ENCODE measurements around the gene MDH2. TPM values are rescaled to one million over a fixed set of nuclear protein-coding genes. Genes with fewer than 3 reads are reported as not detected.
"Not testable (repeated sequence)": the region's sequence is repeated elsewhere in the genome, so short reads cannot be mapped to it uniquely, and the experiment has no call there.

The MDH2 gene
- total RNA-seq, 1 donor from 2014 or later = 107 TPM

GRCh38 chr7:76106893-76107292 lies 59.0 kb downstream of the MDH2 start:
- Histone ChIP-seq H3K4me1 (no peaks in the 10 kb centered on the region), H3K27me3 (ENCODE audit: low read depth) (no peaks in the 10 kb centered on the region), H3K27ac (no peak overlapping the region), H3K9me3 (no peaks in the 10 kb centered on the region), H3K36me3 (no peaks in the 10 kb centered on the region), H3K4me3 (no peak overlapping the region)
- DNase-seq (no peak), ATAC-seq (no peak)
- intact Hi-C loops (cut with DNase I) = no loop called here
- TF ChIP-seq, protein P1, sequence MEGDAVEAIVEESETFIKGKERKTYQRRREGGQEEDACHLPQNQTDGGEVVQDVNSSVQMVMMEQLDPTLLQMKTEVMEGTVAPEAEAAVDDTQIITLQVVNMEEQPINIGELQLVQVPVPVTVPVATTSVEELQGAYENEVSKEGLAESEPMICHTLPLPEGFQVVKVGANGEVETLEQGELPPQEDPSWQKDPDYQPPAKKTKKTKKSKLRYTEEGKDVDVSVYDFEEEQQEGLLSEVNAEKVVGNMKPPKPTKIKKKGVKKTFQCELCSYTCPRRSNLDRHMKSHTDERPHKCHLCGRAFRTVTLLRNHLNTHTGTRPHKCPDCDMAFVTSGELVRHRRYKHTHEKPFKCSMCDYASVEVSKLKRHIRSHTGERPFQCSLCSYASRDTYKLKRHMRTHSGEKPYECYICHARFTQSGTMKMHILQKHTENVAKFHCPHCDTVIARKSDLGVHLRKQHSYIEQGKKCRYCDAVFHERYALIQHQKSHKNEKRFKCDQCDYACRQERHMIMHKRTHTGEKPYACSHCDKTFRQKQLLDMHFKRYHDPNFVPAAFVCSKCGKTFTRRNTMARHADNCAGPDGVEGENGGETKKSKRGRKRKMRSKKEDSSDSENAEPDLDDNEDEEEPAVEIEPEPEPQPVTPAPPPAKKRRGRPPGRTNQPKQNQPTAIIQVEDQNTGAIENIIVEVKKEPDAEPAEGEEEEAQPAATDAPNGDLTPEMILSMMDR (IDR thresholded peaks at IDR 0.05) = no peak

GRCh38 chr7:76108540-76109233 lies 60.8 kb downstream of the MDH2 start:
- no peaks in the 10 kb centered on the region for H3K36me3 ChIP-seq
- ATAC-seq (peak; percentile 91 to 93), DNase-seq (peak; percentile 60)
- no peaks in the 10 kb centered on the region for H3K9me3 ChIP-seq
- H3K27me3 ChIP-seq (ENCODE audit: low read depth) = no peaks in the 10 kb centered on the region
- intact Hi-C loops (cut with DNase I) = no loop called here
- H3K27ac ChIP-seq = no peak overlapping the region
- no peaks in the 10 kb centered on the region for H3K4me1 ChIP-seq
- H3K4me3 ChIP-seq = no peak overlapping the region
- TF ChIP-seq, protein P1 (IDR thresholded peaks at IDR 0.05) = no peak

- intact Hi-C loops (cut with DNase I); DNase-seq; H3K4me3 ChIP-seq; H3K27ac ChIP-seq; H3K36me3 ChIP-seq; H3K27me3 ChIP-seq (ENCODE audit: low read depth); ATAC-seq; H3K9me3 ChIP-seq; H3K4me1 ChIP-seq: not testable (repeated sequence)
These were observed 65.2 kb downstream of the MDH2 start for GRCh38 chr7:76113042-76113630.

DNA sequence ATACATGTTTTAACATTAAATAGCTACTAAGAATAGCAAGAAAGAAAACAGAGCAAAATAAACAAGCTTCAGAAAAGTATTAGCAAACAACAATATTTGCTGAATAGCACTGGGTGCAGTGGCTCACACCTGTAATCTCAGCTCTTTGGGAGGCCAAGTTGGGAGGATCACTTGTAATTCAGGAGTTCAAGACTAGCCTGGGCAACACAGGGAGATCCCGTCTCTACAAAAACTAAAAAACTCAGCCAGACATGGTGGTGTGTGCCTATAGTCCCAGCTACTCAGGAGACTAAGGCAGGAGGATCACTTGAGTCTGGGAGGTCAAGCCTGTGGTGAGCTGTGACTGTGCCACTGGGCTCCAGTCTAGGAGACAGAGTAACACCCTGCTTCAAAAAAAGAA lies 66.8 kb downstream of the MDH2 start:
- H3K4me3 ChIP-seq; DNase-seq; ATAC-seq; H3K27ac ChIP-seq; intact Hi-C loops (cut with DNase I); H3K36me3 ChIP-seq; H3K27me3 ChIP-seq (ENCODE audit: low read depth); H3K9me3 ChIP-seq; H3K4me1 ChIP-seq: not testable (repeated sequence)

Other genes starting within 250 kb of the MDH2 start
- 4.1 TPM for gene CCL24, start 234.3 kb upstream of the MDH2 start, total RNA-seq
- 72.5 TPM for gene RHBDD2, start 169.1 kb upstream of the MDH2 start, total RNA-seq
- gene POR, start 133.0 kb upstream of the MDH2 start, total RNA-seq = 244 TPM
- 42.7 TPM for gene TMEM120A, start 53.5 kb upstream of the MDH2 start, total RNA-seq
- gene STYXL1, start 106 bp upstream of the MDH2 start, total RNA-seq = 25.6 TPM
- 0.86 TPM for gene SRRM3, start 153.8 kb downstream of the MDH2 start, total RNA-seq

All from lower lobe of right lung (tissue), 2 donors.